Right kidney (tissue), 9 donors: ENCODE data around the gene CLEC10A.
"Not testable (repeated sequence)": the region's sequence is repeated elsewhere in the genome, so short reads cannot be mapped to it uniquely, and the experiment has no call there.

Experiments used
- DNase-seq: peaks from one replicate; pipeline ENCODE4 v3.0.0-alpha.2; 2016
- long read RNA-seq, 8 donors: transcript quantifications; one replicate each; lab custom pipeline, GENCODE V29; 2026

Gene CLEC10A
- long read RNA-seq, donor 1, partial matches to known transcripts: 0 of 1 reads
- long read RNA-seq, donor 1, other reads (novel, unspliced or antisense): 0 of 1 reads
- long read RNA-seq, donor 2, partial matches to known transcripts: 0 of 1 reads
- long read RNA-seq, donor 2, other reads (novel, unspliced or antisense): 0 of 1 reads
- long read RNA-seq, donor 3: 0 reads
- long read RNA-seq, donor 4: 0 reads
- long read RNA-seq, donor 5: 0 reads
- long read RNA-seq, donor 6, partial matches to known transcripts: 0 of 1 reads
- long read RNA-seq, donor 6, other reads (novel, unspliced or antisense): 0 of 1 reads
- long read RNA-seq, donor 7: 0 reads
- long read RNA-seq, donor 8, partial matches to known transcripts: 0 of 3 reads
- long read RNA-seq, donor 8, other reads (novel, unspliced or antisense): 0 of 3 reads

- DNase-seq: no peak
Observed at GRCh38 chr17:7079581-7080455, at the start of gene CLEC10A. CLEC10A (minus strand) TSS chr17:7080251; CDS start chr17:7078812, 1,439 bp downstream.

DNA sequence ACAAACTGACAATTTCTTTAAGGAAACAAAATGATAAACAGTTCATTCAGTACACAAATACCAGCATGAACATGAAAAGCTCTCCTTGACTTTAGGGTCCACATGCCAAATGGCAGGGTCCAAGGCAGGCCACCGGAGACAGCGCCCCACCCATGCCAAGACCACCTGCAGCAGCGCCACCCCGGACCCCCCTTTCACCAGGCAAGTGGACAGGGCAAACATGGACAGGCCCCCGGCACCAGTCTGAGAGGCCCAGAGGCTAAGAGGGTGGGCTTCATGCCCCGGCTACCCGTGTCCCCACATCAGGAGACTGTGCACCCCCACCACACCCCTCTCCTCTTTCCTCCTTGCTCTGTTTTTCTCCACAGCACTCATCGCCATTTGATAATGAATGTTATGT is 49.3 kb upstream of the CLEC10A start:
- no peak for DNase-seq

- no peak for DNase-seq
Observed at GRCh38 chr17:7128160-7128559, 48.1 kb upstream of the CLEC10A start.

- DNase-seq: not testable (repeated sequence)
Observed at GRCh38 chr17:7127501-7127900, 47.5 kb upstream of the CLEC10A start.

- not testable (repeated sequence) for DNase-seq
Observed at GRCh38 chr17:7126386-7126785, 46.3 kb upstream of the CLEC10A start.

- DNase-seq: no peak
Observed at GRCh38 chr17:7124923-7125322, 44.9 kb upstream of the CLEC10A start.

DNA sequence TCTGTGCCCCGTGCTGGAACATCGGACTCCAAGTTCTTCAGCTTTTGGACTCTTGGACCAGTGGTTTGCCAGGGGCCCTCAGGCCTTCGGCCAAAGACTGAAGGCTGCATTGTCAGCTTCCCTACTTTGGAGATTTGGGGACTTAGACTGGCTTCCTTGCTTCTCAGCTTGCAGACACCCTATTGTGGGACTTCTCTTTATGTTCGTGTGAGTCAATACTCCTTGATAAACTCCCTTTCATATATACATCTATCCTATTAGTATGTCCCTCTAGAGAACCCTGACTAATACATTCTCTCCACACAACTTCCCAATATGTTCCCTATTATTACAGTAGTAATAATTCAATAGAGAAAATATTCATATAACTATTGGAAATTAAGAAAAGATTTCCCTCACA is 43.8 kb upstream of the CLEC10A start:
- DNase-seq: no peak

- no peak for DNase-seq
Observed at GRCh38 chr17:7122381-7122780, 42.3 kb upstream of the CLEC10A start.

GRCh38 chr17:7120635-7121034 is 40.6 kb upstream of the CLEC10A start:
- DNase-seq: not testable (repeated sequence)

- DNase-seq: no peak
Observed at GRCh38 chr17:7120123-7120522, 40.1 kb upstream of the CLEC10A start.

GRCh38 chr17:7119314-7119713 is 39.3 kb upstream of the CLEC10A start:
- no peak for DNase-seq

DNA sequence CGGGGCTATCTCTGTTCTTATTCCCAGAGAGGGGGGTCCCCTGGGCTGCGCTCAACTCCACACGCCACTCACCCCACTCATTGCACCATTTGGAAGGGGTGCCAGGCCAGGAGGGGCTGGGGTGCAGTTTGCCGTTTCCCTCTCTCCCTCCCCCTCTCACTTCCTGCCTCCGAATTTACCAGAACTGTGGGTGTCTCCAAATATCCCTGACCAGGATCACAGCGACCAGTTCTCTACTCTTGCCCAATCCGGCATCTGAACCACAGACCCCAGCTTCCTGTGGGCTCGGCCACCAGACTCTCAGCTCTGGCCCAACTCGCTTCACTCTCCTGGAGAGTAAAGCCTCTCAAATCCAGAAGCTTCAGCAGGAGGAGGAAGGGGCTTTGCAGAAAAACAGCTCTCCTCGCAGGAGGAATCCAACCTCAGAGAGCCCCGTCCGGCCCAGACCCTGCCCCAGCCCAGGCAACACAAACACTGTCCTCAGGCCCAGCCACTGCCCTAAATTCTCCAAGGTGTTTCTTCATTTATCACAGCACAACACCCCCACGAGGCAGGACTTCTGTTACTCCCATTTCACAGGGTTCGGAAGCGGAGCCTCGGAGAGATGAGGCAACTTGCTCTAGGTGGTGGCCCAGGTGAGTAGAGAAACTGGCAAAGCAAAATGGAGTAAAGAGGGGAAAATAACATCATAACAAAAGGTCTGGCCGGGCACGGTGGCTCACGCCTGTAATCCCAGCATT is 35.0 kb upstream of the CLEC10A start:
- DNase-seq: no peak

GRCh38 chr17:7114241-7114874 is 34.3 kb upstream of the CLEC10A start, which contains the start of gene ASGR2:
ASGR2 (minus strand) TSS chr17:7114822; CDS start chr17:7114240, 582 bp downstream.
- DNase-seq: no peak

GRCh38 chr17:7113273-7114071 is 33.4 kb upstream of the CLEC10A start:
- DNase-seq: no peak

GRCh38 chr17:7112510-7113108 is 32.6 kb upstream of the CLEC10A start:
- DNase-seq: no peak

DNA sequence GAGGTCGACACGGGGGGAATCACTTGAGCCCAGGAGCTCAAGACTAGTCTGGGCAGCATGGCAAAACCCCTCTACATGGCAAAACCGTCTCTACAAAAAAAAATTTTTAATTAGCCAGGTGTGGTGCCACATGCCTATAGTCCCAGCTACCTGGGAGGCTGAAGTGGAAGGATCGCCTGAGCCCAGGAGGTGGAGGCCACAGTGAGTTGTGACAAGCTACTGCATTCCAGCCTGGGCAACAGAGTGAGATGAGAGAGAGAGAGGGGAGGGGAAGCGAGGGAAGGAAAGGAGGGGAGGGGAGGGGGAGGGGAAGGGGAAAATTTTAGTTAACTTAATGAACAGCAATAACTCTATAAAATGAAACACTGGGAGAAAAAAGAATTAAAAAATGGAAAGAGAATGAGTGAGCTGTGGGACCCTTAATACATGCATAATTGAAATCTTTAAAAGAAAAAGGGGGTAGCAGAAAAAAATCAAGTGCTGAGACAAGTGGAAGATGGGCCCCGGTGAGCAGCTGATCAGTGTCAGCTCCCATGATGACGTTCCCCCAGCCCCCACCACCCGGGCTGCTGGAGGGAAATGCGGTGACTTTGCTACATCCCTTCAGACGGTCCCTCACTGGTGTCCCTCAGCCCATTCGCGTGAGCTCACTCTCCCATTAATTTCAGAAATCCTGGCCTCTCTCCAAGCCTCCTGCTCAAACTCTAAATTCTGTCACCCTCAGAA is 31.9 kb upstream of the CLEC10A start:
- DNase-seq: no peak

DNA sequence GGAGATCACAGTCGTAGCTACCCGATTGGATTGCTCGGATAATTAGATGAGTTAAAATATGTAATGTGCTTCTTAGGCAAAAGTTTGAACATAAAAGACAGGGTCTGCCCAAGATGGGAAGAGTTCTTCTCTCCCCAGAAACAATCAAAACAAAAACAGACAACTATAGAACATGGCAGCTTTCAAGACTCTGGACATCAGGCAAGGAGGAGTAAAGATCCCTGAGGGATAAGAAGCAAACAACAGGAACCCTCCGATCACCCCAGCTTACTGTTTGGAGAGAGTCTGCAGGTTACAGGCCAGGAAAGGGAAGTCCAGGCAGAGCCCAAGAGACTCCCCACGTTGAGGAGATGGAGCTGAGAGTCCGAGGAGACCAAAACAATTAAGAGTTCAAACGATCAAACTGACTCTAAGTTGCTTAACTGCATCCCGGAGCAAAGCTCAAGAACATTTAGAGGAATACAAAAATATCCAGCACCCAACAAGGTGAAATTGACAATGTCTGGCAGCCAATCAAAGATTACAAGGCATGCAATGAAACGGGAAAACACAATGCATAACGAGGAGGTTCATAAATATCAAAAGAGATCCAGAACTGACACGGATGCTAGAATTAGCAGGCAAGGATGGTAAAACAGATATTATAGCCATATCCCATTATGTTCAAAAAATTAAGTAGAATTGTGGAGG is 30.7 kb upstream of the CLEC10A start:
- no peak for DNase-seq

DNA sequence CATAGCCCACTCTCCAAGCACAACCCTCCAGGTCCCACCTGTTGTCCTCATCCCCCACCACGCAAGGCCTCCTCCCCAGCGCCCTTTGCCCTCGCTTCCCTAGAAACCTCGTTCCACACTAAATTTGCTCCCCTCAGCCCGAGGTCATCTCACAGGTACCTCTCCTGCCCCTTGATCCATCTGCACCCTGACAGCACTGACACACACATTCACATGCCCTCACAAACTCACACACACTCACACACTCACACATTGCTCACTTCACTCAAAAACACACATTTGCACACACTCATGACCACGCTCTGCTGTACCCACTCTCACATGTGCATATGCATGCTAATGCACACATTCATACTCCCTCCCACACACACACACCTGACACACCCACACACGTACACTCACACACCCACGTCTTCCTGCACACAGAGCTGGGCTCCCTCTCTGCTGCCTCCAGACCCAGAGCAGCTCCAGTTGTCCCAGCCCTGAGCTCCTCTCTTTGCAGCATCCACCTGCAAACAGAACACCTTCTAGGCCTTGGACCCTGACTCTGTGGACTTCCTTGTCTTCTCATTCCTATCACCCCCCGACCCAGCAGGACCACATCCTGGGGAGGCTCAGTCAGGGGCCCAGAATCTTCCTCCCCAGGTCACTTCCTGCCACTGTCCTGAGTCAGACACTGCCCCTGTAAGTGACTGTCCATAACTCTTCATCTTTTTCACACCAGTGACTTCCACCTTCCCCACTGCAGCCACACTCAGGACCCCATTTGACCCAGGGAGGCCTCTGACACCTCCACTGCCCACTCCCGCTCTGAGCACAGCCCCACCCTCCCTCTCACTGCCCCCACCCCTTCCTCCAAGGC is 29.6 kb upstream of the CLEC10A start:
- DNase-seq: no peak
